IMR-90 (cell line): Measurements from ENCODE around the gene COX6A1. TPM values are rescaled to one million over a fixed set of nuclear protein-coding genes. Genes with fewer than 3 reads are reported as not detected.

Experiments used
- ATAC-seq: fragments of 200-7000 bp; cut with Tn5 transposase; 2 replicates; pipeline ENCODE4 v1.9.1; 2020; ENCODE audit warnings: low read depth, mild to moderate bottlenecking, moderate library complexity
- BruUV-seq: library from RNA; stranded (reverse); fragments of 400-500 nt; replicated peaks from 2 replicates; lab custom pipeline; 2021; lab: Mats Ljungman, UMichigan
- CTCF ChIA-PET: fragments of 300-600 bp; formaldehyde crosslinking; extraction: SDS; loops from one replicate; lab custom pipeline; 2021; ENCODE audit warnings: antibody characterized with exemption; lab: Yijun Ruan, JAX
- POLR2A ChIA-PET: fragments of 300-600 bp; sonication (Branson Sonifier 250); formaldehyde crosslinking; loops from one replicate; lab custom pipeline; 2022; ENCODE audit warnings: antibody characterized with exemption; ENCODE audit not compliant: unreplicated experiment; lab: Charles Lee
- DNase-seq: peaks from one replicate; pipeline ENCODE4 v3.0.0; 2013
- H2AFZ ChIP-seq: replicated peaks from 2 replicates; pipeline ENCODE3; 2013; ENCODE audit warnings: low read length, mild to moderate bottlenecking; ENCODE audit not compliant: poor library complexity
- H2AK5ac ChIP-seq: 2 replicates; pipeline ENCODE4 v1.6.1; 2013; ENCODE audit warnings: low read depth, low read length, inconsistent platforms
- H2AK9ac ChIP-seq: replicated peaks from 2 replicates; pipeline ENCODE3; 2013; ENCODE audit warnings: mild to moderate bottlenecking, low read depth, low read length, moderate library complexity; ENCODE audit not compliant: poor library complexity
- H2BK120ac ChIP-seq: 2 replicates; pipeline ENCODE4 v1.6.1; 2013; ENCODE audit warnings: low read depth, low read length, inconsistent platforms
- H2BK15ac ChIP-seq: 3 replicates; pipeline ENCODE4 v1.6.1; 2013; ENCODE audit warnings: low read depth, low read length, inconsistent platforms
- H2BK20ac ChIP-seq: 2 replicates; pipeline ENCODE4 v1.6.1; 2013; ENCODE audit warnings: low read depth, mild to moderate bottlenecking, inconsistent platforms, low read length, moderate library complexity
- H2BK5ac ChIP-seq: 2 replicates; pipeline ENCODE4 v1.6.1; 2013; ENCODE audit warnings: mild to moderate bottlenecking, low read depth, low read length, inconsistent platforms; ENCODE audit not compliant: poor library complexity, severe bottlenecking
- H3K14ac ChIP-seq: replicated peaks from 2 replicates; pipeline ENCODE4 v1.6.1; 2013; ENCODE audit warnings: low read depth, low read length, inconsistent platforms
- H3K18ac ChIP-seq: 2 replicates; pipeline ENCODE4 v1.6.1; 2013; ENCODE audit warnings: low read depth, low read length, control low read depth
- H3K23ac ChIP-seq: 2 replicates; pipeline ENCODE4 v1.6.1; 2013; ENCODE audit warnings: low read depth, low read length, inconsistent platforms
- H3K27ac ChIP-seq: 2 replicates; pipeline ENCODE4 v1.5.1; 2013; ENCODE audit warnings: mild to moderate bottlenecking, control low read depth, low read length; ENCODE audit not compliant: insufficient read depth
- H3K27me3 ChIP-seq: 2 replicates; pipeline ENCODE4 v1.6.1; 2013; ENCODE audit warnings: low read length; ENCODE audit not compliant: control insufficient read depth, insufficient read depth
- H3K36me3 ChIP-seq: 2 replicates; pipeline ENCODE4 v1.6.1; 2013; ENCODE audit warnings: low read length, mixed read lengths; ENCODE audit not compliant: control insufficient read depth, insufficient read depth
- H3K4ac ChIP-seq: 2 replicates; pipeline ENCODE4 v1.6.1; 2013; ENCODE audit warnings: low read depth, low read length, inconsistent platforms
- H3K4me1 ChIP-seq: 2 replicates; pipeline ENCODE4 v1.6.1; 2013; ENCODE audit warnings: low read length, mixed read lengths; ENCODE audit not compliant: control insufficient read depth, insufficient read depth
- H3K4me2 ChIP-seq: 2 replicates; pipeline ENCODE4 v1.6.1; 2013; ENCODE audit warnings: low read depth, mild to moderate bottlenecking, control low read depth, low read length, moderate library complexity
- H3K4me3 ChIP-seq: 2 replicates; pipeline ENCODE4 v1.5.1; 2013; ENCODE audit warnings: low read depth, mild to moderate bottlenecking, control low read depth, low read length, moderate library complexity; ENCODE audit not compliant: insufficient read depth
- H3K56ac ChIP-seq: 2 replicates; pipeline ENCODE4 v1.6.1; 2013; ENCODE audit warnings: low read length, inconsistent platforms; ENCODE audit not compliant: insufficient read depth; ENCODE audit errors: extremely low read depth
- H3K79me1 ChIP-seq, 2 experiments: 2 replicates each; pipeline ENCODE4 v1.6.1; 2013; ENCODE audit warnings: low read length in 2 of 2, inconsistent platforms in 1 of 2, low read depth in 1 of 2
- H3K9ac ChIP-seq: 2 replicates; pipeline ENCODE4 v1.6.1; 2013; ENCODE audit warnings: low read depth, low read length, control low read depth
- H3K9me1 ChIP-seq: 2 replicates; pipeline ENCODE4 v1.6.1; 2013; ENCODE audit warnings: low read length, inconsistent platforms; ENCODE audit not compliant: insufficient read depth
- H3K9me3 ChIP-seq: 2 replicates; pipeline ENCODE4 v1.6.1; 2013; ENCODE audit warnings: low read length; ENCODE audit not compliant: control insufficient read depth, insufficient read depth
- H4K20me1 ChIP-seq: 2 replicates; pipeline ENCODE4 v1.6.1; 2013; ENCODE audit warnings: low read length, inconsistent platforms; ENCODE audit not compliant: insufficient read depth
- H4K5ac ChIP-seq: 2 replicates; pipeline ENCODE4 v1.6.1; 2013; ENCODE audit warnings: mild to moderate bottlenecking, low read depth, low read length, control low read depth
- H4K8ac ChIP-seq, 2 experiments: 2 replicates each; pipeline ENCODE4 v1.6.1; 2013; ENCODE audit warnings: low read depth in 2 of 2, low read length in 2 of 2, control low read depth in 1 of 2, inconsistent platforms in 1 of 2
- H4K91ac ChIP-seq: 2 replicates; pipeline ENCODE4 v1.6.1; 2013; ENCODE audit warnings: low read depth, low read length, inconsistent platforms; ENCODE audit not compliant: insufficient read depth
- CEBPB ChIP-seq: IDR thresholded peaks from 2 replicates; pipeline ENCODE4 v1.6.1; 2012; ENCODE audit warnings: low read depth, low read length, improper control_type of control experiment
- CHD1 ChIP-seq: IDR thresholded peaks from 2 replicates; pipeline ENCODE4 v1.6.1; 2012; ENCODE audit warnings: low read depth, low read length, improper control_type of control experiment
- CTCF ChIP-seq: conservative IDR thresholded peaks from 2 replicates; pipeline ENCODE4 v1.5.1; 2012; ENCODE audit warnings: mild to moderate bottlenecking, low read depth, low read length, improper control_type of control experiment
- FOS ChIP-seq: fragments of 150-350 bp; IDR thresholded peaks from 2 replicates; pipeline ENCODE4 v1.6.1; 2016; ENCODE audit warnings: low read depth, low read length
- MAFK ChIP-seq: IDR thresholded peaks from 2 replicates; pipeline ENCODE4 v1.6.1; 2012; ENCODE audit warnings: low read depth, low read length, improper control_type of control experiment
- MAZ ChIP-seq: IDR thresholded peaks from 2 replicates; pipeline ENCODE4 v1.6.1; 2012; ENCODE audit warnings: low read depth, mild to moderate bottlenecking, low read length, improper control_type of control experiment, moderate library complexity, borderline replicate concordance
- MXI1 ChIP-seq: IDR thresholded peaks from 2 replicates; pipeline ENCODE4 v1.6.1; 2012; ENCODE audit warnings: low read depth, mild to moderate bottlenecking, low read length, moderate library complexity, borderline replicate concordance
- NFE2L2 ChIP-seq: fragments of 150-350 bp; IDR thresholded peaks from 2 replicates; pipeline ENCODE4 v1.6.1; 2016; ENCODE audit warnings: low read depth, mild to moderate bottlenecking, low read length
- RAD21 ChIP-seq: IDR thresholded peaks from 2 replicates; pipeline ENCODE4 v1.6.1; 2012; ENCODE audit warnings: low read length, improper control_type of control experiment
- RCOR1 ChIP-seq: IDR thresholded peaks from 2 replicates; pipeline ENCODE4 v1.6.1; 2012; ENCODE audit warnings: mild to moderate bottlenecking, low read length, improper control_type of control experiment; ENCODE audit not compliant: insufficient replicate concordance
- SMC3 ChIP-seq: fragments of 150-350 bp; IDR thresholded peaks from 2 replicates; pipeline ENCODE4 v1.6.1; 2016; ENCODE audit warnings: low read depth, mild to moderate bottlenecking, antibody characterized with exemption, low read length, moderate library complexity
- USF2 ChIP-seq: fragments of 150-350 bp; IDR thresholded peaks from 2 replicates; pipeline ENCODE4 v1.6.1; 2017; ENCODE audit warnings: mild to moderate bottlenecking, antibody characterized with exemption, low read length, low read depth
- WGBS, 2 experiments: methylation state at CpG; one replicate each; pipeline versions ENCODE4 v1.1.5 to v1.1.7; 2013; ENCODE audit warnings: missing lambda C conversion rate in 2 of 2; ENCODE audit not compliant: insufficient read length in 1 of 2; ENCODE audit errors: extremely low coverage in 2 of 2; 5-methylcytosine and 5-hydroxymethylcytosine counted together
- dilution Hi-C: fragments of 300-500 bp; cut with HindIII; formaldehyde crosslinking; loops from one replicate; pipeline ENCODE4 v1.14.3; 2018; ENCODE audit warnings: low sequenced_read_pairs; ENCODE audit not compliant: unreplicated experiment
- in situ Hi-C: fragments of 300-500 bp; cut with MboI; formaldehyde crosslinking; loops from 3 replicates; pipeline ENCODE4 v1.14.3; 2019; ENCODE audit warnings: low sequenced_read_pairs, inconsistent platforms, mixed read lengths
- intact Hi-C: fragments of 100-400 bp; cut with micrococcal nuclease; formaldehyde crosslinking; loops from 2 replicates; pipeline ENCODE4 v1.10.0; 2022
- polyA plus RNA-seq, 3 experiments: library from polyadenylated mRNA; depleted of rRNA; stranded (reverse); fragments of >200 nt; gene quantifications; 2 replicates each; pipeline ENCODE4 v1.2.3, GENCODE V29; 2012; ENCODE audit warnings: low replicate concordance in 1 of 3
- total RNA-seq: library from RNA; depleted of rRNA; stranded (reverse); fragments of >200 nt; gene quantifications from 2 replicates; pipeline ENCODE4 v1.2.3, GENCODE V29; 2012

The COX6A1 gene
- total and polyA plus RNA-seq, 2 of the 4 experiments (the other 2 are of a cell fraction) = 396 to 541 TPM

DNA sequence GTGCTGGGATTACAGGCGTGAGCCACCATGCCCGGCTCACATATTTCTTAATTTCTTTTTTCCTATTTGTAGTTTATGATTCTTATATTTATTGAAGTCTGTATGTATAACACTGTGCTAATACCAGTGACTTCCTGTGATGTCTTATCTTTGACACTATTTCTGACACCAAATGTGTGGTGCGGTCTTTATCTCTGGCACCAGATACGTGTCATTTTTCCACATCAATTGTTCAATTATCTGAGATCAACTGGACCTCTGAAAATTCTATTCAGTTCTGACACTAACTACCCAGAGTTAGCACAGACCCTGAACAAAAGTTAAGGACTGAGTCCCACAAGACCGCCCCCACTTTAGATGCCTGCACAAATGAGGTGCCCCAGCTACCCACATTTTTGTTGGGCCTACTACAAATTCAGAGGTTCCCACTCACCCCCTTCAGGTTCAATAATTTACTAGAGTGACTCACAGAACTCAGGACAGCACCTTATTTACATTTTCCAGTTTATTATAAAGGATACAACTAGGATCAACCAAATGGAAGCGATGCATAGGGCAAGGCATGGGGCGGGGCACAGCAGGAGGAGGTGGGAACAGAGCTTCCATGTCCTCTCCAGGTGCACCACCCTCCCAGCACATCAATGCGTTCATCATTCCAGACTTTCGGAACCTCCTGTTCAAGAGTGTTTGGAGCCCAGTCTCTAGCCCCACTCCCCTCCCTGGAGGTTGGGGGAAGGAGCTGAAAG lies 43.3 kb downstream of the COX6A1 start:
- Histone ChIP-seq H2BK5ac (no peak overlapping the region), H3K23ac (no peak overlapping the region), H4K20me1 (no peaks in the 10 kb centered on the region), H4K8ac (no peak overlapping the region), H3K9ac (no peak overlapping the region), H2BK20ac (no peak overlapping the region), H3K14ac (no peak overlapping the region), H3K18ac (no peak overlapping the region), H4K91ac (no peak overlapping the region), H2AFZ (no peak overlapping the region), H3K4me2 (no peak overlapping the region), H3K27ac (no peak overlapping the region), H3K27me3 (no peaks in the 10 kb centered on the region), H2BK15ac (no peak overlapping the region), H2BK120ac (no peak overlapping the region), H3K4ac (no peak overlapping the region), H2AK9ac (no peak overlapping the region), H3K36me3 (peaks cover 8% of the 10 kb centered on the region; the same call in 1 of the 2 replicates), H3K79me1 (peaks cover 13 to 20% of the 10 kb centered on the region in 2 experiments), H3K9me1 (peaks cover 8% of the 10 kb centered on the region; the same call in 1 of the 2 replicates), H3K56ac (no peak overlapping the region), H3K9me3 (no peaks in the 10 kb centered on the region), H4K5ac (no peak overlapping the region), H3K4me1 (no peaks in the 10 kb centered on the region; the same call in 1 of the 2 replicates), H2AK5ac (no peak overlapping the region), H3K4me3 (no peak overlapping the region)
- dilution Hi-C loops = no loop called here
- ChIA-PET POLR2A (interaction anchor here (0.7 kb wide), 1 partner anchor 101 kb away, joined by 25 read pairs; no protein-coding TSS in a partner anchor), CTCF (no interaction called here)
- BruUV-seq = no TSS peak
- TF ChIP-seq MXI1 (no peak), RAD21 (no peak), SMC3 (no peak), CHD1 (no peak), CTCF (no peak), USF2 (no peak), CEBPB (no peak), NFE2L2 (no peak), FOS (no peak), RCOR1 (no peak), MAZ (no peak), MAFK (no peak)
- DNase-seq = no peak
- no CpG with 5 or more reads among the region's 9 CpGs for WGBS, 2 experiments
- ATAC-seq = no peak
- intact Hi-C loops = no loop called here
- in situ Hi-C loops = no loop called here
